GM19193 (cell line): ENCODE results near the gene C18orf54.

Experiments used
- POLR2A ChIP-seq: IDR thresholded peaks from 4 replicates; pipeline ENCODE4 v1.6.1; 2011; ENCODE audit not compliant: insufficient read depth, insufficient read length; ENCODE audit errors: extremely low read depth

C18orf54 gene

DNA sequence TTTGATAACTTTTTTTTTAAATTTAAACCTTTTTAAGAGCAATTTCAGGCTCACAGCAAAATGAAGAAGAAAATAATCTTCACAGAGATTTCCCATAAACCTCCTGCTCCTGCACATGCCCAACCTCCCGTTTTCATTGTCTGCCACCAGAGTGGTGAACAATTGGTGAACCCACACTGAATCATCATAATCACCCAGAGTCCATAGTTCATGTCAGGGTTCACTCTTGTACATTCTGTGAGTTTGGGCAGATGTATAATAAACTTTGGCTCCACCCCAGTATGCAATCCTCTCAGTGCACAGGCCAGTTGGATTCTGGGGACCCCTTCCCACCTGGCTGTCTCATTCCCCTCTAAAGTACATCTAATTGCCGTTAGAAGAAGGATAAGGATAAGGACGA lies 24.4 kb downstream of the C18orf54 start:
- TF ChIP-seq POLR2A = no peak

DNA sequence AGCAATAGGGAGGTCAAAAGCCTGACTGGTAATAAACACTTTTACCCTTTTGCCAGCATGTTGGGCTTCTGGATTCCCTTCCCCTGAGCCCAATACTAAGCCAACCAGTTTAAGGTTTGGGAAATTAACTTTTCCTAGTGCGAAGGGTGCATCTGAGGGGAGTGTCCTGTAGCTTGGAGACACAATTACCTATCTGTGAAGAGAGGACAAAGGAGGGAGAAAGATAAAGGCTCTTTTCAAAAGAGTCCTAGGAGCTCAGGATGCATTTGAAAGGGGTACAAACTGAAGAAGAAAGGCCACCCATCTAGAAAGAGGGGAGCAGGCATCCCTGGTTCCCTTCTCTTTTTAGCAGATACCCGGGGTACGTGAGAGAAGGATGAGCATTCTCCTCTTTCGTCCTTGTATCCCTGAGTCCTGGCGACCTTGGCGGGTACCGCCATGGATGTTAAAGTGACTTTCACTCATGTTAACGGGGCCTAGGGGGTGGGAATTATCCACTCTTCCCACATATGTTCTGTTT lies 25.1 kb downstream of the C18orf54 start:
- TF ChIP-seq POLR2A = no peak

DNA sequence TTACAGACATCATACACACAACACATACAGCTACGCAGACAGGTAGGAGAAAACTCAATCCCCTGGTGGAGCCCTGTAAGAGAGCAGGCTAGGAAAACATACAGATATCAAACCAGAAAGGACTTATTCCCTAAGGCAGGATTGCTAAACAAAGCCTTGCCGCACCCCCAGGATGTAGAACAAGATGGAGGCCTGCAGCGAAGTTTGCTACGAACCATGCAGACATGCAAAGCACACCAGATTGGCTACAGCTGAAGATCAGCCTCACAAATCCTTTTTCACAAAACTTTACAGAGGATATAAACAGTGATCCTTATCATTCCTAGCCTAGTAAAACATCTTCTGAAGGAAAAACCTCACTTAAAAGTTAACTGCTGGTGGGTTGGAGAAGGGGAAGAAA lies 28.3 kb downstream of the C18orf54 start:
- TF ChIP-seq POLR2A = no peak

DNA sequence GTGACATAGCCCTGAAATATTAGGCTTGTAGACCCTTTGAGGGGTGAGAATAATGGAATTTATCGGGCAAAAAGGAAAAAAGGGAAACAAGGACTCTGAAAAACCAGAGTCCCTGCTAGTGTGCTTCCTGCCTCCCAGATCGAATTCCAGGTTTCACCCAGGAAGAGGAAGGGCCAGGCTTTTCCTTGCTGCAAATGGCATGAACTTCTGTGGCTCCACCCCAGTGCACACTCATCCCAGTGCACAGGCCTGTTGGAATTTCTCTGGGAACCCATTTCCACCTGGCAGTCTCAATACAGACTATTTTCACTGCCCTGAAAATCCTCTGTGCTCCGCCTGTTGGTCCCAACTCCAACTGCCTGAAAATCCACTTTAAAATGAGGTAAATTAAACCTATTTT lies 29.9 kb downstream of the C18orf54 start:
- no peak for TF ChIP-seq POLR2A

DNA sequence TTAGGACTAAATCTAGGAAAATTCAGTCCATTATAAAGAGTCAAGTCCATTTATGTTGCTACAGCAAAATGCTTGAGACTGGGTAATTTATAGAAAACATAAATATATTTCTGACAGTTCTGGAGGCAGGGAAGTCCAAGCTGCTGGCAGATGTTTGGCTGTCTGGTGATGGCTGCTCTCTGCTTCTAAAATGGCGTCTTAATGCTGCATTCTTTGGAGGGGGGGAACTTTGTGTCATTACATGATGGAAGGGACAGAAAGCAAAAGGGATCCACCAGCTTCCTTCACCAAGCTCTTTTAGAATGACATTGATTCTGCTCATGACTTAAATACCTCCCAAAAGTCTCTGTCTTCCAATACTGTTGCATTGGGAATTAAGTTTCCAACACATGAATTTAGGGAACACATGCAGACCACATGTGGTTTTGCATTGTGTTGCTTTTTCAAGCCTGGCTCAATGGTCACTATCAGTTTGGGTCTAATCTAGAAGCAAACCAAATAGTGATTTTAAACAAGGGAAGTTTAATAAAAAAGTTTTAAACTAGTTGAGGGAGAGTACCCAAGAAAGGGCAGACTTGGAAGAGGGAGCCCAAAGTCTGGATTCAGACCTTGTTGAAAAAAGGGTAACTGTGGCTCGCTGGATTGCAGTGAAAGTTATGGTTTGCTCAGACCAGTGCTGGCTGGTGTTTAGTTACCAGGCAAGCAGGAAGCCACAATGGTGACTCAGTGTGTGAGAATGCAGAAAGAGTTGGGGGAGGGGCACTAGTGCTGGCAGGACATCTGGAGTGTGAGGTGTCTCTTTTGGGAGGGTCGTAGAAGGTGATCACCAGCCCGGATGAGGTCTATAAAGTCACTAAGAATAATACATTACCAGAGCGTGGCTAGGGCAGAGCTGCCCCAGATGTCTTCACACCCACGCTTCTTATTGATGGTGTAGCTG lies 30.8 kb downstream of the C18orf54 start:
- TF ChIP-seq POLR2A = no peak

DNA sequence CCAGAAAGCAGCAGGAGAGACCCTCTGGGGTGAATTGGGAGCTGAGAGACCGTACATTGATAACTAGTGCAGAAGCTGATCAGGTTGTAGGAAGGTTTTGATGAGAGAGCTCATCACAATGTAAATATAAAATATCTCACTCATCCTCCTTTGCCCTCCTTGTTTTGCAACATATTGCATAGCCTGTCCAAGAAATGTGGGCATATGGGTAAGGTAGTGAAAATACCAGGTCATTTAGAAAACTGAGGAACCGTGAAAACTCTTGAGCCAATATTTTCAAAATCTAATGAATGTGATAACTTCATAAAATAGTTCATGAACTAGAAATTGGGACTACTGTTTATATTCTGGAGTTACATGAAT lies 31.4 kb downstream of the C18orf54 start:
- no peak for TF ChIP-seq POLR2A

DNA sequence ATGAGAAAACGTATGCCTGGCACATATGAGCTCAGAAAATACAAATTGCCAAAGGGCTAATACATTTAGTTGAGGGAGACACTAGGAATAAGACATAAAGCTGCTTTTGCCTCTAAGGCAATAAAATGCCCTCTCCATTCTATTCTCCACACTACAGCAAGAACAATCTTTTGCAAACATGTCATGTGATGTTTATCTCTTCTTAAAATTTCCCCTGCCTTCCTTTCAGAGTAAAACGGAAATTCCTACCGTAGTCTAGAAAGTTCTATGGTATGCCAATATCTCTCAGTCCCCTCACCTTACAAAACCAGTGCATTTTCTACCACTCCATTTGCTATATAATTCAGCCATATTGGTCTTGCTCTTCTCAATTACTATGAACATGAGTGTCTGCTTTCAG lies 33.1 kb downstream of the C18orf54 start:
- no peak for TF ChIP-seq POLR2A

DNA sequence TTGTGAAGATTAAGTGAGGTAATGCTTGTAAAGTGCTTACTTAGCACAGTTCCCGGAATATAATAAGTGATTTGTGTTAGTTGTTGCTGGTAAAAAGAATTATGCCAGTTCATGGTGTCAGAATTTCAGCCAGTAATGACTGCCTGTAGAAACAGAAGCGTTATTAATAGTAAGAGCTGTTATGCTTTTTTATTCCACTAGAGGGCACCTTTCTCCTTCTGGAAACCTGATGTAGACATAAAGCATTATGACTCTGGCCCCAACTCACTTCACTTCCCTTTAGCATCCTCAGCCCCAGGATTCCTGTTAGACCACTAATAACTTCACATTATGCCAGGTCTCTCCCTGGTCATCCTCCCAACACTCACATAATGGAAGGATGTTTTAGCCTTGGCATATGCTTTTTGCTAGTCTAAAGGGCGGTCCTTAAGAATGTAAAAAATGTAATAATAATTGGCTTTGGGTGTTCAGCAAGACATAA lies 34.9 kb downstream of the C18orf54 start:
- no peak for TF ChIP-seq POLR2A

DNA sequence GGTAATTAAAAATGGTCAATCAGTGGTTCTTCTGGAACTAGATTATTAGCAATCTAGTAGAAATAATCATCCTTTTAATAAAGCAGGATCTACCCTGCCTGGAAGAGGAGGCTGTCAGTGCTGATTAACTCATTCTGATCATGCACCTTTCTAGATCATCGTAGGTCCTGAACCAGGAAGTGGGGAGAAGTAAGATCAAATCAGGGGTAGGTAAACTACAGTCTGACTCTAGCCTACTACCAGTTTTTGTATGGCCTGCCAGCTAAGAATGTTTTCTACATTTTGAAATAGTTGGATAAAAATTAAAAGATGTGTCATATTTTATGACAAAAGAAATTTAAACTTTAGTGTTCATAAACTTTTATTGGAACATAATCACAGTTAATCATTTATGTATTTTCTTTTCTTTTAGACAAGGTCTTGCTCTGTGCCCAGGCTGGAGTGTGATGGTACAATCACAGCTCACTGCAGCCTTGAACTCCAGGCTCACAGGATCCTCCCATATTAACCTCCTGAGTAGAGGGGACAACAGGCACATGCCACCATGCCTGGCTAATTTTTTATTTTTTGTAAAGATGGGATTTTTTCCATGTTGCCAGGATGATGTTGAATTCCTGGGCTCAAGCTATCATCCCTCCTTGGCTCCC lies 36.1 kb downstream of the C18orf54 start:
- TF ChIP-seq POLR2A = no peak

DNA sequence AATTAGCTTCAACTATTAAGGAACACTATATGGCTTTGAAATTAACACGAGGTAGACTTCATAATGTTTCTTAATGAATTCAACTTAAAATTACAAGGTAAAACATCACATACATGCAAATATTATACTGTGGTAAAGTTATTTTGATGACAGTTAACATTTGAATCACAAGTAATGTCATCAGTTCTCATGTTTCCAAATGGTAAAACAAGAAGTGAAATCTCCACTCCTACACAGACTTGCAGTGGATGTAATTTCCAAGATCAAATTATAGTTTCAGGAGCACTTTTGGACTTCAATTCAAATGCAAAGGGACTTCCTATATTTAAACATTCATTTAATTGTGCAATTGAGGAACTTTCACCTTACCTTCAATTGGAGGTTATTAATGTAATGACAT lies 39.1 kb downstream of the C18orf54 start:
- TF ChIP-seq POLR2A = no peak

DNA sequence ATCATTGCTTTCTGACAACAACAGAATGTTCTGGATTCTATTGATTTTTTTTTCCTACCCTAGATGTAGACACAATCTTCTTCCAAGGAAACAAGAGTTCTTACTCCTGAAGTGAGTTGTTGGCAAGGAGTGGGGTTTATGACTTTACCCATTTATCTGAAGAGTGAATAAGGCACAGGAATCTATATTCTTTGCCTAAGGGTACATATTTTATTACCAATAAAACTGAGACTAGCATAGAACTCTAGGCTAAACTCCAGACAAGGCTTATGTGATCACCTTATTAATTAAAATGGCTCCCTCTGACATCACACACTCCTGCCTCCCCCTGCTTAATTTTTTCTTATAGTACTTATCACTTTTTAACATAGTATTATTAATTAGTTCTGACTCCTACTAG lies 47.6 kb downstream of the C18orf54 start:
- no peak for TF ChIP-seq POLR2A

DNA sequence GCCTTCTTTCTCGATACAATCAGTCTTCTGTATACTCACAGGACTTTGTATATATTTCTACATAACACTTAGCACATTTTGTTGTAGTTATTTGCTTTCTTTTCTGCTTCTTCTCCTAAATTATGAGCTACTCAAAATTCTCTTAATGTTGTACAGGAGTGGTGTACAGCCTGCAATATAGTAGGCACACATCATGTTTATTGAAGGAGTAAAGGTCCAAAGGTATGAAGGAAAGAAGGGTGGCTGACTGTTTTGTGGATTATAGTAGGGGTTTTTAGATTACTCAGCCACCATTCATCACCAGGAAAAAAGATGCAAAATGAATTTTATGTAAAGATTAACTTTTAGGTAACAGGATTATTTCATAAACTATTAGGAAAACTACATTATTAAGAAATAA lies 54.1 kb downstream of the C18orf54 start:
- no peak for TF ChIP-seq POLR2A

DNA sequence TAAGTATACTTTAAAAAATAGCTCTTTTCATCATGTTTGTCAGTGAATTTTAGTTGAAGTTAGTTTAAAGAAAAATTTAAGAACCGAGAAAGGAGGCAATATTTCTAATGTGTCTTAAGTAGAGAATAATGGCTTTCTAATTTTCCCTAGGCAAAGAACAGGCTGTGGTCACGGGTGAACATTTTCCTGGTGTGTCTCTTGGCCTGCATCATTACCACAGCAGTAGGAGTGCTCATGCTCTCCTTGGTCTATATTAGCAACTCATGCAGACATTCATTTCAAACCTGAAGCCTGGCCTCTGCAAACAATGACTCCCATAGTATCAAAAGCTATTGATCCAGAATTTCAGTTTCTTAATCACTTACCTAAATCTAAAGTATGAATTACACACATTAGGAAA lies 57.4 kb downstream of the C18orf54 start:
- TF ChIP-seq POLR2A = no peak

DNA sequence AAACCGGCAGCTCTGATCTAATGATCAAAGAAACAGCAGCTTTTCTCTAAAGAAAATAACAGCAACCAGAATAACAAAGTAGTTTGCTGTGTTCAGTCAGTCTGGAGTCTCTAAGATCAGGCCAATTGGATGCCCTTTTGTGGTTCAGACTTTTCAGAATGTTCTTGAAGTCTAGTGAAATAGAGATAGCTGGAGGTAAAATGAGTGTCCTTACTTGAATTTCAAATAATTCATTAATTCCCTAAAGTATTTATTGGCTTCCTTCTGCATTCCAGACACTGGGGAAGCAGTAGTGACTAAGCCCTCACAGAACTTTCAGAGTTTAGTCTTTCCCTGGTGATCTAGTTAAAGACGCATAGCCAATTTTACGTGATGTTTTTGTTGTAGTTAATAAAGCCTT lies 58.7 kb downstream of the C18orf54 start:
- TF ChIP-seq POLR2A = no peak

DNA sequence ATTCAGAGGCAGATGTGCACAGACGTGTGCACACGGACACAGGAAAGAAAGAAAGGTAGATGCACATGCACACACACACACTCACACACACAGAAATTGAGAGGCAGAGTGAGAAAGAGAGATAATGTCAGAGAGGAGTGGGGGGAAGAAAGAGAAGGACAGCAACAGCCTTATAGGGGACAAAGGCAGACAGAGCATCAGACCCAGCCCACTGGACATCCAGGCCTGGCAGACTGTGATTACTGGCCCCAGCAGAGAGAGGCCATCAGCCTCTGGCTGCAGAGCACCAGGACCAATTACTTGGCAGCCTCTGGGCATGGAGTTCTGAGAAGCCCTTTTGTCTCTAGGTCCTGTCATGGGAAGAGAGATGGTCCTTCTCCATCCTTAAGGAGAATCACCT lies 66.1 kb downstream of the C18orf54 start:
- TF ChIP-seq POLR2A = no peak
